T-cell (primary cell): Measurements from ENCODE around the gene CAP1. TPM values are rescaled to one million over a fixed set of nuclear protein-coding genes. Genes with fewer than 3 reads are reported as not detected.

Experiments
- ATAC-seq, 4 experiments: fragments of 200-7000 bp in 3 of 4; fragments of 150-1000 bp in 1 of 4; cut with Tn5 transposase; replicated peaks in 1 of 4; 1 replicate in 3 of 4; 2 replicates in 1 of 4; pipeline ENCODE4 v1.10.0; 2021; ENCODE audit warnings: moderate library complexity in 3 of 4, mild to moderate bottlenecking in 2 of 4, moderate number of reproducible peaks in 1 of 4
- CTCF ChIA-PET, 2 donors: fragments of 300-600 bp; sonication (Branson Sonifier 250); formaldehyde crosslinking; loops; one replicate each; lab custom pipeline; 2022; ENCODE audit warnings: antibody characterized with exemption in 2 of 2; lab: Charles Lee
- POLR2A ChIA-PET, 2 donors: fragments of 300-600 bp; sonication (Branson Sonifier 250); formaldehyde crosslinking; loops; one replicate each; lab custom pipeline; 2022; ENCODE audit warnings: antibody characterized with exemption in 2 of 2; lab: Charles Lee
- DNase-seq, 35 experiments: peaks; one replicate each; pipeline versions ENCODE4 v3.0.0 to v3.0.0-alpha.2; 2013 to 2023
- H3K27ac ChIP-seq: one replicate; pipeline ENCODE4 v1.5.1; 2013; ENCODE audit warnings: low read length
- H3K27me3 ChIP-seq, 2 experiments: replicated peaks in 1 of 2; 1 replicate in 1 of 2; 2 replicates in 1 of 2; pipeline versions ENCODE4 v1.6.1 to v1.7.0; 2013; ENCODE audit warnings: low read length in 1 of 2, mixed read lengths in 1 of 2; ENCODE audit not compliant: control insufficient read depth in 2 of 2, insufficient read depth in 2 of 2; ENCODE audit errors: extremely low read depth in 1 of 2
- H3K36me3 ChIP-seq, 2 donors: 1 replicate in 1 of 2; 2 replicates in 1 of 2; pipeline versions ENCODE4 v1.6.1 to v1.7.0; 2013; ENCODE audit warnings: low read length in 1 of 2; ENCODE audit not compliant: control insufficient read depth in 2 of 2, insufficient read depth in 1 of 2; ENCODE audit errors: extremely low read depth in 1 of 2
- H3K4me1 ChIP-seq, 2 experiments: 1 replicate in 1 of 2; 2 replicates in 1 of 2; pipeline versions ENCODE4 v1.6.1 to v1.7.0; 2013; ENCODE audit warnings: low read length in 2 of 2, mixed read lengths in 1 of 2; ENCODE audit not compliant: insufficient read depth in 2 of 2, control insufficient read depth in 1 of 2; ENCODE audit errors: extremely low read depth in 1 of 2
- H3K4me3 ChIP-seq, 2 donors: 1 replicate in 1 of 2; 2 replicates in 1 of 2; pipeline versions ENCODE4 v1.5.1 to v1.7.0; 2013; ENCODE audit warnings: mild to moderate bottlenecking in 2 of 2, low read length in 1 of 2, moderate library complexity in 1 of 2; ENCODE audit not compliant: control insufficient read depth in 1 of 2; ENCODE audit errors: extremely low read depth in 1 of 2
- H3K9me3 ChIP-seq: 2 replicates; pipeline ENCODE4 v1.7.0; 2013
- H3K27ac Mint-ChIP-seq, 2 donors: one replicate each; pipeline ENCODE4 v1.8.0; 2020 to 2021; ENCODE audit warnings: mild to moderate bottlenecking in 2 of 2, mixed read lengths in 2 of 2
- H3K27me3 Mint-ChIP-seq, 2 donors: one replicate each; pipeline ENCODE4 v1.8.0; 2021 to 2022; ENCODE audit warnings: mixed read lengths in 2 of 2
- H3K36me3 Mint-ChIP-seq: one replicate; pipeline ENCODE4 v1.8.0; 2021; ENCODE audit warnings: mixed read lengths
- H3K4me1 Mint-ChIP-seq, 3 donors: one replicate each; pipeline ENCODE4 v1.8.0; 2020 to 2022; ENCODE audit warnings: mixed read lengths in 3 of 3, mild to moderate bottlenecking in 1 of 3
- H3K4me3 Mint-ChIP-seq, 3 donors: one replicate each; pipeline ENCODE4 v1.8.0; 2020 to 2022; ENCODE audit warnings: mild to moderate bottlenecking in 3 of 3, mixed read lengths in 3 of 3, moderate library complexity in 3 of 3
- H3K9me3 Mint-ChIP-seq, 3 donors: one replicate each; pipeline ENCODE4 v1.8.0; 2020 to 2022; ENCODE audit warnings: mixed read lengths in 3 of 3
- WGBS: methylation state at CpG from one replicate; pipeline ENCODE4 v1.1.5; 2013; ENCODE audit warnings: missing lambda C conversion rate; ENCODE audit not compliant: insufficient coverage; 5-methylcytosine and 5-hydroxymethylcytosine counted together
- total RNA-seq, 35 experiments: library from RNA in 6 of 35; stranded (reverse) in 6 of 35; fragments of 120-200 nt in 1 of 35; gene quantifications; one replicate each; pipeline versions ENCODE4 v1.2.1 to v1.2.4 and lab custom pipeline; 2013 to 2026

Gene CAP1
- total RNA-seq, 5 donors from 2014 or later (not counting 1 experiment from before 2014, with no cell fraction given), result 293 to 345 (median 298) TPM

GRCh38 chr1:40102038-40102437 lies 61.5 kb downstream of the CAP1 start:
- no peak for ATAC-seq
- peaks cover 0 to 8% of the 10 kb centered on the region in 2 experiments for H3K27me3 ChIP-seq
- no peak overlapping the region for H3K27ac ChIP-seq
- peaks cover 4 to 6% of the 10 kb centered on the region in 2 experiments for H3K4me1 ChIP-seq
- Mint-ChIP-seq H3K9me3 (peaks cover 4 to 6% (median 5%) of the 10 kb centered on the region in 3 donors), H3K36me3 (no peaks in the 10 kb centered on the region), H3K27ac (no peak overlapping the region), H3K4me1 (peaks cover 4 to 8% (median 8%) of the 10 kb centered on the region in 3 donors), H3K4me3 (no peak overlapping the region), H3K27me3 (peaks cover 2 to 3% of the 10 kb centered on the region in 2 donors)
- CTCF ChIA-PET, result interaction anchor here in 1 of 2 donors (1.0 kb wide), 1 partner anchor 12 kb away, joined by 3 read pairs; no protein-coding TSS in a partner anchor
- H3K4me3 ChIP-seq, result no peak overlapping the region
- POLR2A ChIA-PET, result interaction anchor here in 1 of 2 donors (0.6 kb wide), 1 partner anchor 46 kb away, joined by 3 read pairs; no protein-coding TSS in a partner anchor
- H3K9me3 ChIP-seq, result no peaks in the 10 kb centered on the region
- DNase-seq, result no peak
- no peaks in the 10 kb centered on the region for H3K36me3 ChIP-seq
- WGBS, result no CpG with 5 or more reads among the region's 1 CpG

DNA sequence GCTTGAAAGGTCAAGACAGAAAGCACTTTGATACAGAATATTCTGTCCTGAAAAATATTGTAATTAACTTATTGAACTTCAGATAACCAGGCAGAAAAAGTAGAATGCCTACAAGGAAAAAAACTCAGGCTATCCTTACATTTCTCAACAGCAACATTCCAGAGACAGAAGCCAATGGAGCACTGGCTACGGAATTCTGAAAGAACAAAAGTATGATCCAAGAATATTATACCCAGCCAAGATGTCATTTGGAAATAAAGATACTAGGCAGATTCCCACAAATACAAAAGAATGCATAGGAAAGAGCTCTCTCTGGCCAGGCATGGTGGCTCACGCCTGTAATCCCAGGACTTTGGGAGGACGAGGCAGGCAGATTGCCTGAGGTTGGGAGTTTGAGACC lies 62.4 kb downstream of the CAP1 start:
- Histone ChIP-seq H3K36me3 (no peaks in the 10 kb centered on the region), H3K9me3 (no peaks in the 10 kb centered on the region), H3K27me3 (peaks cover 0 to 8% of the 10 kb centered on the region in 2 experiments), H3K4me3 (no peak overlapping the region), H3K4me1 (no peaks in the 10 kb centered on the region), H3K27ac (no peak overlapping the region)
- ATAC-seq (no peak), DNase-seq (no peak)
- Mint-ChIP-seq H3K27ac (no peak overlapping the region), H3K36me3 (no peaks in the 10 kb centered on the region), H3K4me3 (no peak overlapping the region), H3K27me3 (peaks cover 2 to 3% of the 10 kb centered on the region in 2 donors), H3K4me1 (peaks cover 0 to under 1% (median 0%) of the 10 kb centered on the region in 3 donors), H3K9me3 (peaks cover 4 to 6% (median 5%) of the 10 kb centered on the region in 3 donors)
- ChIA-PET POLR2A (interaction anchor here in 1 of 2 donors (0.6 kb wide), 1 partner anchor 47 kb away, joined by 3 read pairs; no protein-coding TSS in a partner anchor), CTCF (no interaction called here)
- no CpG with 5 or more reads among the region's 3 CpGs for WGBS

DNA sequence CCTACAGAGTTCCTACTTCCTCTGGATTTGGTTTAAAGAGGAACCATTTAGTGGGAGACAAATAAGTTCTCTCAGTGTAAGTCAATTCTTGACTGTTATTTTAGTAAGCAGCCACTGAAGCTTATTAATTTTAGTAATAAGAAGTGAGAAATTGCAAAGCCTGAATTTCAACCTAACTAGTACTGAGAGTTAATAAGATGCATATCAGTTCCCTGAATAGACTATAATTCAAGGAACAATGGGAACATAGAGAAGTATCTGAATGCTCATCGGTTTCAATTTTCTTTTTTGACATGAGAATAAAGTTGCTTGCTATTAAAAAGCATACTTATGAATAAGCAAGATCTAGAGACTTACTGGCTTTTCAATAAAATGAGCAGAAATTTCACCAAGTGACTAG lies 64.5 kb downstream of the CAP1 start:
- H3K27ac Mint-ChIP-seq, result no peak overlapping the region
- H3K4me1 Mint-ChIP-seq, result no peaks in the 10 kb centered on the region
- H3K9me3 ChIP-seq, result no peaks in the 10 kb centered on the region
- no peak for ATAC-seq
- H3K27ac ChIP-seq, result no peak overlapping the region
- no peaks in the 10 kb centered on the region for H3K36me3 ChIP-seq
- H3K9me3 Mint-ChIP-seq, result peaks cover 6 to 13% (median 12%) of the 10 kb centered on the region in 3 donors
- ChIA-PET POLR2A (no interaction called here), CTCF (no interaction called here)
- no peak for DNase-seq
- WGBS, result no CpG with 5 or more reads among the region's 1 CpG
- H3K36me3 Mint-ChIP-seq, result no peaks in the 10 kb centered on the region
- H3K27me3 ChIP-seq, result peaks cover 0 to 14% of the 10 kb centered on the region in 2 experiments
- no peaks in the 10 kb centered on the region for H3K4me1 ChIP-seq
- H3K4me3 Mint-ChIP-seq, result no peak overlapping the region
- H3K27me3 Mint-ChIP-seq, result peaks cover 13 to 19% of the 10 kb centered on the region in 2 donors
- H3K4me3 ChIP-seq, result no peak overlapping the region

DNA sequence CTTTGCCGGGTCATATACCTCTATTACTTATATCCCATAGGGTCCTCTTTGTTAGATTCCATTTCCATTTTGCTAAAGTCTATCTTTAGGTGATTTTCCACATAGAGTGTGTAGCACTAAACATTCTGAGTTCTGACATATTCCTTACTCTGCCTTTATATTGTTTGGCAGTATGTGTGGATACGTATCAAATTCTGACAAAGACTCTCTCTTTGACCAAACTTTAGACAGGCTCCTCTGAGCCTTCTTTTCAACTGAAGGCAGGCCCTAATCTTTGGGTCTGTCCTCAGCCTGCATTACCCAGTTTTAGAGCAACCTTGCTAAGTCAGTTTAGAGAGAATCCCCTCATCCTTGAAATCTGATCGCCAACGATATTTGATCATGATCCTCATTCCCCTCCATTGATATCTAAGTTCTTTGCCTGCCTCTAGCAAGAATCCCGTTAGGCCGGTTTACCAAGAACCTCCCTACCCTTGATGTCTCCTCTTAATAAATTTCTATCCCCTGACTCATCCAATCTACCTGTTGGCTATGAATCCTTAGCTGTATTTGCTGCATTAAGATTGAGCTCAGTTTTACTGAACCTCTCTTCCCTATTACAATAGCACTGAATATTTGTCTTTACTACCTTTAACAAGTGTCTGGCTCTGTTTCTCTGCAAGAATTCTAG lies 66.9 kb downstream of the CAP1 start:
- Mint-ChIP-seq H3K27me3 (peaks cover 22 to 38% of the 10 kb centered on the region in 2 donors), H3K4me1 (no peaks in the 10 kb centered on the region), H3K9me3 (peaks cover 11 to 27% (median 21%) of the 10 kb centered on the region in 3 donors), H3K4me3 (no peak overlapping the region), H3K36me3 (peaks cover 13% of the 10 kb centered on the region), H3K27ac (no peak overlapping the region)
- no peak overlapping the region for H3K4me3 ChIP-seq
- no peaks in the 10 kb centered on the region for H3K36me3 ChIP-seq
- no peaks in the 10 kb centered on the region for H3K4me1 ChIP-seq
- CTCF ChIA-PET, result no interaction called here
- peaks cover 0 to 24% of the 10 kb centered on the region in 2 experiments for H3K27me3 ChIP-seq
- ATAC-seq (no peak), DNase-seq (no peak)
- 100% methylated on average over 4 of the region's 6 CpGs for WGBS
- no peaks in the 10 kb centered on the region for H3K9me3 ChIP-seq
- POLR2A ChIA-PET, result no interaction called here
- no peak overlapping the region for H3K27ac ChIP-seq

DNA sequence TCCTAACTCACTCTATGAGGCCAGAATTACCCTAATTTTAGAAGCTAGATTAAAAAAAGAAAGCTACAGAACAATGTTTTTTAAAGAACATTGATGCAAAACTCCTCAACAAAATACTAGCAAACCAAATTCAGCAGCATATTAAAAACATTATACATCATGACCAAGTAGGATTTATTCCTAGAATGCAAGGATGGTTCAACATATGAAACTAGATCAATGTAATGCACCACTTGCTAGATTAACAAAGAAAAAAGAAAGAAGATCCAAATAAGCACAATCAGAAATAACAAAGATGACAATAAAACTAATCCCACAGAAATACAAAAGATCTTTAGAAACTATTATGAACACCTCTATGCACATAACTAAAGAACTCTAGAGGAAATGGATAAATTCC lies 69.9 kb downstream of the CAP1 start:
- no peak for DNase-seq
- Histone ChIP-seq H3K9me3 (no peaks in the 10 kb centered on the region), H3K4me1 (no peaks in the 10 kb centered on the region), H3K4me3 (no peak overlapping the region), H3K27ac (no peak overlapping the region), H3K36me3 (no peaks in the 10 kb centered on the region), H3K27me3 (peaks cover 0 to 25% of the 10 kb centered on the region in 2 experiments)
- ChIA-PET POLR2A (no interaction called here), CTCF (no interaction called here)
- ATAC-seq, result no peak
- H3K27ac Mint-ChIP-seq, result no peak overlapping the region
- H3K9me3 Mint-ChIP-seq, result peaks cover 5 to 24% (median 20%) of the 10 kb centered on the region in 3 donors
- peaks cover 13% of the 10 kb centered on the region for H3K36me3 Mint-ChIP-seq
- no peak overlapping the region for H3K4me3 Mint-ChIP-seq
- H3K27me3 Mint-ChIP-seq, result peaks cover 23 to 43% of the 10 kb centered on the region in 2 donors
- no peaks in the 10 kb centered on the region for H3K4me1 Mint-ChIP-seq

DNA sequence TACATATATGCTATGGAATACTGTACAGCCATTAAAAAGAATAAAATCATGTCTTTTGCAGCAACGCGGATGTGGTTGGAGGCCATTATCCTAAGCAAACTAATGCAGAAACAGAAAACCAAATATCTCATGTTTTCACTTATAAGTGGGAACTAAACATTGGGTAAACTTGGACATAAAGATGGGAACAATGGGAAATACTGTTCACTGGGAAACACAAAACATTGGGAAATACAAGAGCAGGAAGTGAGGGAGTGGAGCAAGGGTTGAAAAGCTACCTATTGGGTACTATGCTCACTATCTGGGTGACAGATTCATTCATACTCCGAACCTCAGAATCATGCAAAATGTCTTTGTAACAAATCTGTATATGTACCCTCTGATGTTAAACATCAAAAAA lies 73.9 kb downstream of the CAP1 start:
- no peak for ATAC-seq
- Mint-ChIP-seq H3K4me1 (no peaks in the 10 kb centered on the region), H3K27me3 (peaks cover 28 to 33% of the 10 kb centered on the region in 2 donors), H3K36me3 (peaks cover 13% of the 10 kb centered on the region), H3K9me3 (peaks cover 5 to 16% (median 13%) of the 10 kb centered on the region in 3 donors), H3K4me3 (no peak overlapping the region), H3K27ac (no peak overlapping the region)
- Histone ChIP-seq H3K4me3 (no peak overlapping the region), H3K4me1 (no peaks in the 10 kb centered on the region), H3K36me3 (no peaks in the 10 kb centered on the region), H3K27ac (no peak overlapping the region), H3K9me3 (no peaks in the 10 kb centered on the region), H3K27me3 (peaks cover 0 to 22% of the 10 kb centered on the region in 2 experiments)
- DNase-seq, result no peak
- CTCF ChIA-PET, result no interaction called here
- no CpG with 5 or more reads among the region's 3 CpGs for WGBS
- POLR2A ChIA-PET, result no interaction called here
